ENCODE results near the gene USP5.
A peak's percentile ranks its signal among the peaks of the same experiment; 100 is the strongest.
"Not testable (repeated sequence)": the region's sequence is repeated elsewhere in the genome, so short reads cannot be mapped to it uniquely, and the experiment has no call there.

The USP5 gene

GRCh38 chr12:6899427-6899826 lies 47.5 kb downstream of the USP5 start:
- H3K27ac Mint-ChIP-seq, result no peak overlapping the region
- no peaks in the 10 kb centered on the region for H3K27me3 Mint-ChIP-seq
- H3K4me1 Mint-ChIP-seq, result peaks cover 8% of the 10 kb centered on the region
- no peaks in the 10 kb centered on the region for H3K36me3 Mint-ChIP-seq
- no peak overlapping the region for H3K4me3 Mint-ChIP-seq
- H3K9me3 Mint-ChIP-seq, result no peaks in the 10 kb centered on the region

GRCh38 chr12:6899837-6900519 lies 48.0 kb downstream of the USP5 start:
- Mint-ChIP-seq H3K27me3 (no peaks in the 10 kb centered on the region), H3K4me3 (no peak overlapping the region), H3K9me3 (no peaks in the 10 kb centered on the region), H3K36me3 (no peaks in the 10 kb centered on the region), H3K27ac (no peak overlapping the region), H3K4me1 (peaks cover 8% of the 10 kb centered on the region)

- no peak overlapping the region for H3K4me3 Mint-ChIP-seq
- no peak overlapping the region for H3K27ac Mint-ChIP-seq
- H3K27me3 Mint-ChIP-seq, result no peaks in the 10 kb centered on the region
- no peaks in the 10 kb centered on the region for H3K36me3 Mint-ChIP-seq
- H3K4me1 Mint-ChIP-seq, result peaks cover 8% of the 10 kb centered on the region
- no peaks in the 10 kb centered on the region for H3K9me3 Mint-ChIP-seq
Measured at GRCh38 chr12:6902448-6902847, 50.5 kb downstream of the USP5 start.

GRCh38 chr12:6903722-6904121 lies 51.8 kb downstream of the USP5 start:
- H3K27me3 Mint-ChIP-seq, result no peaks in the 10 kb centered on the region
- no peak overlapping the region for H3K4me3 Mint-ChIP-seq
- no peaks in the 10 kb centered on the region for H3K9me3 Mint-ChIP-seq
- peaks cover 8% of the 10 kb centered on the region for H3K4me1 Mint-ChIP-seq
- no peaks in the 10 kb centered on the region for H3K36me3 Mint-ChIP-seq
- H3K27ac Mint-ChIP-seq, result no peak overlapping the region

GRCh38 chr12:6904280-6905276 lies 52.6 kb downstream of the USP5 start, which contains the start of gene LRRC23:
TSS of gene LRRC23 (plus strand) at chr12:6904822. CDS start at chr12:6905634, 812 bp downstream.
- H3K27me3 Mint-ChIP-seq, result no peaks in the 10 kb centered on the region
- H3K9me3 Mint-ChIP-seq, result no peaks in the 10 kb centered on the region
- H3K36me3 Mint-ChIP-seq, result no peaks in the 10 kb centered on the region
- H3K4me3 Mint-ChIP-seq, result no peak within 1 kb of the TSS
- H3K4me1 Mint-ChIP-seq, result peaks cover 5% of the 10 kb centered on the region
- H3K27ac Mint-ChIP-seq, result no peak within 1 kb of the TSS

- no peak overlapping the region for H3K4me3 Mint-ChIP-seq
Measured at GRCh38 chr12:6905414-6906040, 53.6 kb downstream of the USP5 start.

GRCh38 chr12:6908141-6908540 lies 56.2 kb downstream of the USP5 start:
- not testable (repeated sequence) for H3K4me1 Mint-ChIP-seq, H3K27ac Mint-ChIP-seq, H3K4me3 Mint-ChIP-seq, H3K36me3 Mint-ChIP-seq, H3K27me3 Mint-ChIP-seq, H3K9me3 Mint-ChIP-seq

More at GRCh38 chr12:6905414-6906040, 53.6 kb downstream of the USP5 start:
- Mint-ChIP-seq H3K36me3 (no peaks in the 10 kb centered on the region), H3K9me3 (no peaks in the 10 kb centered on the region), H3K27me3 (no peaks in the 10 kb centered on the region), H3K27ac (no peak overlapping the region), H3K4me1 (peaks cover 3% of the 10 kb centered on the region)

GRCh38 chr12:6909421-6910145 lies 57.6 kb downstream of the USP5 start:
- H3K27me3 Mint-ChIP-seq, result no peaks in the 10 kb centered on the region
- H3K4me1 Mint-ChIP-seq, result peaks cover 15% of the 10 kb centered on the region
- H3K36me3 Mint-ChIP-seq, result no peaks in the 10 kb centered on the region
- no peak overlapping the region for H3K4me3 Mint-ChIP-seq
- no peak overlapping the region for H3K27ac Mint-ChIP-seq
- no peaks in the 10 kb centered on the region for H3K9me3 Mint-ChIP-seq

GRCh38 chr12:6912164-6912935 lies 60.4 kb downstream of the USP5 start:
- Mint-ChIP-seq H3K36me3 (no peaks in the 10 kb centered on the region), H3K27ac (peak overlapping the region; percentile 77), H3K4me3 (peak overlapping the region; percentile 56), H3K27me3 (no peaks in the 10 kb centered on the region), H3K9me3 (no peaks in the 10 kb centered on the region), H3K4me1 (peaks cover 38% of the 10 kb centered on the region)

GRCh38 chr12:6914246-6914946 lies 62.4 kb downstream of the USP5 start, which contains the start of gene ENO2:
TSS of gene ENO2 (plus strand) at chr12:6914580. CDS start at chr12:6915833, 1,253 bp downstream.
- H3K27ac Mint-ChIP-seq, result peak within 1 kb of the TSS; percentile 95
- H3K4me3 Mint-ChIP-seq, result peak within 1 kb of the TSS; percentile 95
- H3K36me3 Mint-ChIP-seq, result no peaks in the 10 kb centered on the region
- H3K27me3 Mint-ChIP-seq, result no peaks in the 10 kb centered on the region
- no peaks in the 10 kb centered on the region for H3K9me3 Mint-ChIP-seq
- peaks cover 38% of the 10 kb centered on the region for H3K4me1 Mint-ChIP-seq

GRCh38 chr12:6914947-6915788 lies 63.2 kb downstream of the USP5 start:
- Mint-ChIP-seq H3K27ac (peak overlapping the region; percentile 95), H3K4me1 (peaks cover 38% of the 10 kb centered on the region), H3K36me3 (no peaks in the 10 kb centered on the region), H3K9me3 (no peaks in the 10 kb centered on the region), H3K4me3 (peak overlapping the region; percentile 95), H3K27me3 (no peaks in the 10 kb centered on the region)

- peak overlapping the region; percentile 95 for H3K4me3 Mint-ChIP-seq
- no peaks in the 10 kb centered on the region for H3K36me3 Mint-ChIP-seq
- peak overlapping the region; percentile 51 for H3K27ac Mint-ChIP-seq
- H3K27me3 Mint-ChIP-seq, result no peaks in the 10 kb centered on the region
- H3K9me3 Mint-ChIP-seq, result no peaks in the 10 kb centered on the region
- peaks cover 38% of the 10 kb centered on the region for H3K4me1 Mint-ChIP-seq
Measured at GRCh38 chr12:6915789-6916285, 63.9 kb downstream of the USP5 start.
